Small intestine (tissue), 7 donors: ENCODE measurements around the gene NEURL1B. TPM values are rescaled to one million over a fixed set of nuclear protein-coding genes. Genes with fewer than 3 reads are reported as not detected.

Source experiments
- DNase-seq, 2 donors: peaks; one replicate each; pipeline versions ENCODE4 v3.0.0 to v3.0.0-alpha.2; 2013
- FAIRE-seq: peaks from 2 replicates; lab custom pipeline; 2012; peaks lifted over from hg19 to GRCh38; lab: Jason Lieb, UNC
- H3K27ac ChIP-seq, 3 donors: one replicate each; pipeline ENCODE4 v1.5.1; 2013; ENCODE audit warnings: low read length in 2 of 3, mild to moderate bottlenecking in 2 of 3, control low read depth in 1 of 3, inconsistent platforms in 1 of 3, low read depth in 1 of 3, moderate library complexity in 1 of 3
- H3K27me3 ChIP-seq, 3 donors: one replicate each; pipeline ENCODE4 v1.6.1; 2013; ENCODE audit warnings: low read length in 3 of 3, inconsistent platforms in 1 of 3; ENCODE audit not compliant: control insufficient read depth in 3 of 3, insufficient read depth in 3 of 3
- H3K36me3 ChIP-seq, 3 donors: one replicate each; pipeline ENCODE4 v1.6.1; 2013; ENCODE audit warnings: low read length in 3 of 3, inconsistent platforms in 1 of 3, low read depth in 1 of 3, mild to moderate bottlenecking in 1 of 3, moderate library complexity in 1 of 3; ENCODE audit not compliant: control insufficient read depth in 3 of 3, insufficient read depth in 2 of 3
- H3K4me1 ChIP-seq, 3 donors: one replicate each; pipeline ENCODE4 v1.6.1; 2013; ENCODE audit warnings: low read length in 2 of 3, inconsistent platforms in 1 of 3, low read depth in 1 of 3, mild to moderate bottlenecking in 1 of 3, moderate library complexity in 1 of 3; ENCODE audit not compliant: control insufficient read depth in 3 of 3, insufficient read depth in 2 of 3
- H3K4me3 ChIP-seq, 3 donors: one replicate each; pipeline ENCODE4 v1.5.1; 2013; ENCODE audit warnings: low read length in 3 of 3, control low read depth in 1 of 3, inconsistent platforms in 1 of 3, low read depth in 1 of 3, mild to moderate bottlenecking in 1 of 3, moderate library complexity in 1 of 3
- H3K9me3 ChIP-seq, 2 donors: one replicate each; pipeline ENCODE4 v1.6.1; 2013; ENCODE audit warnings: low read depth in 1 of 2, low read length in 1 of 2; ENCODE audit not compliant: control insufficient read depth in 2 of 2, insufficient read depth in 1 of 2
- WGBS, 3 donors: extraction: QIAGEN DNeasy Blood & Tissue Kit; methylation state at CpG; one replicate each; pipeline ENCODE4 v1.1.7; 2013; 5-methylcytosine and 5-hydroxymethylcytosine counted together
- polyA plus RNA-seq, 4 donors: library from polyadenylated mRNA; stranded (reverse) in 3 of 4; unstranded in 1 of 4; fragments of 200-250 nt in 3 of 4; fragments of 120-200 nt in 1 of 4; gene quantifications; one replicate each; pipeline versions ENCODE4 v1.2.1 to v1.2.3, GENCODE V29; 2013
- donor health status: healthy with polysubstance abuse.
- donor health status: control.
- donor health status: control.
- donor health status: Bipolar disorder and iron deficiency.
- donor health status: healthy.

Gene NEURL1B
- polyA plus RNA-seq, 4 donors: 2.7 to 21.0 (median 10.9) TPM

- DNase-seq (peak; percentile 60 to 86), FAIRE-seq (no peak)
- H3K4me1 ChIP-seq: peaks cover 0 to 25% (median 0%) of the 10 kb centered on the region in 3 donors
- no peak overlapping the region for H3K4me3 ChIP-seq
- H3K27ac ChIP-seq: peak overlapping the region; percentile 27 to 91 (median 75)
- H3K9me3 ChIP-seq: no peaks in the 10 kb centered on the region
- H3K27me3 ChIP-seq: no peaks in the 10 kb centered on the region
- WGBS, 3 donors: 35 to 46% (median 45%) methylated on average over 17 of the region's 17 CpGs
- no peaks in the 10 kb centered on the region for H3K36me3 ChIP-seq
These were observed 92.3 kb downstream of the NEURL1B start for GRCh38 chr5:172733131-172733973.

GRCh38 chr5:172733974-172734346 is 92.9 kb downstream of the NEURL1B start:
- Histone ChIP-seq H3K4me1 (peaks cover 0 to 25% (median 0%) of the 10 kb centered on the region in 3 donors), H3K9me3 (no peaks in the 10 kb centered on the region), H3K4me3 (no peak overlapping the region), H3K27me3 (no peaks in the 10 kb centered on the region), H3K27ac (peak overlapping the region in 2 of 3 donors; percentile 75 to 91), H3K36me3 (no peaks in the 10 kb centered on the region)
- 18 to 31% (median 24%) methylated on average over 4 of the region's 4 CpGs for WGBS, 3 donors
- no peak for FAIRE-seq
- DNase-seq: no peak

GRCh38 chr5:172735141-172735831 is 94.2 kb downstream of the NEURL1B start:
- FAIRE-seq: no peak
- Histone ChIP-seq H3K27me3 (no peaks in the 10 kb centered on the region), H3K4me3 (no peak overlapping the region), H3K4me1 (peaks cover 0 to 25% (median 0%) of the 10 kb centered on the region in 3 donors), H3K9me3 (no peaks in the 10 kb centered on the region), H3K27ac (peak overlapping the region in 1 of 3 donors; percentile 49), H3K36me3 (no peaks in the 10 kb centered on the region)
- 87 to 93% (median 89%) methylated on average over 12 of the region's 12 CpGs for WGBS, 3 donors
- no peak for DNase-seq

- Histone ChIP-seq H3K4me1 (peaks cover 0 to 25% (median 0%) of the 10 kb centered on the region in 3 donors), H3K36me3 (no peaks in the 10 kb centered on the region), H3K4me3 (no peak overlapping the region), H3K27ac (peak overlapping the region in 2 of 3 donors; percentile 11 to 73), H3K27me3 (no peaks in the 10 kb centered on the region), H3K9me3 (no peaks in the 10 kb centered on the region)
- WGBS, 3 donors: 86 to 90% (median 86%) methylated on average over 11 of the region's 11 CpGs
- FAIRE-seq (no peak), DNase-seq (no peak)
These were observed 95.6 kb downstream of the NEURL1B start for GRCh38 chr5:172736508-172737135.

- no peak for DNase-seq
- Histone ChIP-seq H3K27me3 (no peaks in the 10 kb centered on the region), H3K9me3 (no peaks in the 10 kb centered on the region), H3K27ac (no peak overlapping the region), H3K4me3 (no peak overlapping the region), H3K4me1 (peaks cover 0 to 9% (median 0%) of the 10 kb centered on the region in 3 donors), H3K36me3 (no peaks in the 10 kb centered on the region)
- 93 to 94% (median 94%) methylated on average over 6 of the region's 6 CpGs for WGBS, 3 donors
- no peak for FAIRE-seq
These were observed 98.3 kb downstream of the NEURL1B start for GRCh38 chr5:172739375-172739774.

GRCh38 chr5:172740428-172741205 is 99.6 kb downstream of the NEURL1B start:
- 66 to 77% (median 76%) methylated on average over 15 of the region's 15 CpGs for WGBS, 3 donors
- Histone ChIP-seq H3K36me3 (no peaks in the 10 kb centered on the region), H3K4me1 (peaks cover 0 to 9% (median 0%) of the 10 kb centered on the region in 3 donors), H3K4me3 (peak overlapping the region in 1 of 3 donors; percentile 2), H3K27ac (peak overlapping the region in 2 of 3 donors; percentile 47 to 69), H3K9me3 (no peaks in the 10 kb centered on the region), H3K27me3 (no peaks in the 10 kb centered on the region)
- DNase-seq (no peak), FAIRE-seq (no peak)
